A673 (cell line): Measurements from ENCODE around the gene EXOSC10. TPM values are rescaled to one million over a fixed set of nuclear protein-coding genes. Genes with fewer than 3 reads are reported as not detected.

Experiments used
- BruUV-seq: library from RNA; stranded (reverse); fragments of 400-500 nt; replicated peaks from 2 replicates; lab custom pipeline; 2021; lab: Mats Ljungman, UMichigan
- CTCF ChIA-PET: fragments of 300-600 bp; sonication (Branson Sonifier 250); formaldehyde crosslinking; loops from one replicate; lab custom pipeline; 2022; ENCODE audit warnings: antibody characterized with exemption; lab: Charles Lee
- POLR2A ChIA-PET: fragments of 300-600 bp; sonication (Branson Sonifier 250); formaldehyde crosslinking; loops from one replicate; lab custom pipeline; 2022; ENCODE audit warnings: antibody characterized with exemption; ENCODE audit not compliant: low non-redundant PET; lab: Charles Lee
- DNase-seq: peaks from one replicate; pipeline ENCODE4 v3.0.0-alpha.2; 2015; ENCODE audit warnings: low spot score
- H3K27ac ChIP-seq: fragments of 200-600 bp; sonication (generic); 2 replicates; pipeline ENCODE4 v1.5.1; 2016; ENCODE audit warnings: mixed run types, low read depth, mild to moderate bottlenecking, mixed read lengths, antibody characterized with exemption, low read length; ENCODE audit not compliant: poor library complexity, severe bottlenecking
- H3K27me3 ChIP-seq: fragments of 200-600 bp; sonication (generic); replicated peaks from 2 replicates; pipeline ENCODE4 v1.6.1; 2017; ENCODE audit warnings: mixed run types, low read depth, mild to moderate bottlenecking, mixed read lengths, antibody characterized with exemption, low read length; ENCODE audit not compliant: insufficient read depth, poor library complexity
- H3K36me3 ChIP-seq: fragments of 200-600 bp; sonication (generic); 2 replicates; pipeline ENCODE4 v1.6.1; 2016; ENCODE audit warnings: mixed run types, mild to moderate bottlenecking, mixed read lengths, antibody characterized with exemption, low read length; ENCODE audit not compliant: insufficient read depth, poor library complexity, severe bottlenecking
- H3K4me1 ChIP-seq: fragments of 200-600 bp; sonication (generic); 2 replicates; pipeline ENCODE4 v1.6.1; 2017; ENCODE audit warnings: mixed run types, mild to moderate bottlenecking, mixed read lengths, antibody characterized with exemption, low read length; ENCODE audit not compliant: insufficient read depth, poor library complexity, severe bottlenecking
- H3K4me3 ChIP-seq: fragments of 200-600 bp; sonication (generic); 2 replicates; pipeline ENCODE4 v1.5.1; 2016; ENCODE audit warnings: low read depth, mixed run types, mild to moderate bottlenecking, mixed read lengths, low read length; ENCODE audit not compliant: poor library complexity, severe bottlenecking
- H3K9me3 ChIP-seq: fragments of 200-600 bp; sonication (generic); 2 replicates; pipeline ENCODE4 v1.6.1; 2016; ENCODE audit warnings: mixed run types, low read depth, mild to moderate bottlenecking, mixed read lengths, antibody characterized with exemption, low read length; ENCODE audit not compliant: poor library complexity, severe bottlenecking
- CTCF ChIP-seq: fragments of 300-800, 200-600 bp; sonication (generic); conservative IDR thresholded peaks from 2 replicates; pipeline ENCODE4 v1.5.1; 2017; ENCODE audit warnings: low read depth, mild to moderate bottlenecking, antibody characterized with exemption, low read length, moderate library complexity, mixed read lengths
- EZH2 ChIP-seq: fragments of 200-600 bp; sonication (generic); IDR thresholded peaks from 2 replicates; pipeline ENCODE4 v1.6.1; 2017; ENCODE audit warnings: borderline replicate concordance, low read depth, mild to moderate bottlenecking, mixed read lengths, antibody characterized with exemption, low read length; ENCODE audit not compliant: poor library complexity, severe bottlenecking
- intact Hi-C: fragments of 100-400 bp; cut with micrococcal nuclease; formaldehyde crosslinking; loops from one replicate; pipeline ENCODE4 v1.10.0; 2022; ENCODE audit not compliant: unreplicated experiment
- total RNA-seq: library from RNA; stranded (reverse); gene quantifications from 2 replicates; pipeline ENCODE4 v1.2.3, GENCODE V29; 2021

Gene EXOSC10
- total RNA-seq, 1 experiment from 2014 or later: 119 TPM

- Histone ChIP-seq H3K9me3 (no peaks in the 10 kb centered on the region), H3K27ac (no peak overlapping the region), H3K27me3 (no peaks in the 10 kb centered on the region), H3K4me1 (no peaks in the 10 kb centered on the region), H3K36me3 (peaks cover 50% of the 10 kb centered on the region), H3K4me3 (no peak overlapping the region)
- BruUV-seq: no TSS peak
- ChIA-PET CTCF (no interaction called here), POLR2A (no interaction called here)
- intact Hi-C loops: no loop called here
- DNase-seq: peak; percentile 16
- TF ChIP-seq EZH2 (no peak), CTCF (no peak)
Measured at GRCh38 chr1:11134251-11134897, 34.7 kb upstream of the EXOSC10 start.

- no TSS peak for BruUV-seq
- DNase-seq: no peak
- POLR2A ChIA-PET: interaction anchor here (0.6 kb wide), 1 partner anchor 20 kb away, joined by 4 read pairs; no protein-coding TSS in a partner anchor
- Histone ChIP-seq H3K27me3 (no peaks in the 10 kb centered on the region), H3K4me1 (no peaks in the 10 kb centered on the region), H3K4me3 (no peak overlapping the region), H3K36me3 (peaks cover 58% of the 10 kb centered on the region), H3K27ac (no peak overlapping the region), H3K9me3 (no peaks in the 10 kb centered on the region)
- CTCF ChIA-PET: no interaction called here
- TF ChIP-seq CTCF (no peak), EZH2 (no peak)
- intact Hi-C loops: no loop called here
Measured at GRCh38 chr1:11132563-11133293, 33.1 kb upstream of the EXOSC10 start.

GRCh38 chr1:11131816-11132215 is 32.1 kb upstream of the EXOSC10 start:
- intact Hi-C loops: no loop called here
- H3K36me3 ChIP-seq: peaks cover 60% of the 10 kb centered on the region
- POLR2A ChIA-PET: no interaction called here
- peaks cover 3% of the 10 kb centered on the region for H3K4me1 ChIP-seq
- H3K27ac ChIP-seq: no peak overlapping the region
- H3K4me3 ChIP-seq: no peak overlapping the region
- BruUV-seq: no TSS peak
- no peak for DNase-seq
- CTCF ChIA-PET: no interaction called here
- no peaks in the 10 kb centered on the region for H3K9me3 ChIP-seq
- TF ChIP-seq EZH2 (no peak), CTCF (no peak)
- H3K27me3 ChIP-seq: no peaks in the 10 kb centered on the region
